ENCODE results near the gene USF2. TPM values are rescaled to one million over a fixed set of nuclear protein-coding genes. Genes with fewer than 3 reads are reported as not detected.

USF2 gene
- total and polyA plus RNA-seq, 2 of the 4 experiments (the other 2 are of a cell fraction): 21.3 to 65.6 TPM

- Histone ChIP-seq H3K9me3 (ENCODE audit: control insufficient read depth, insufficient read depth, low read length) (no peaks in the 10 kb centered on the region), H4K91ac (ENCODE audit: insufficient read depth, low read depth, low read length) (no peak overlapping the region), H3K14ac (replicated peaks; ENCODE audit: low read depth, low read length) (no peak overlapping the region), H3K18ac (ENCODE audit: low read depth, low read length) (no peak overlapping the region), H3K4me2 (ENCODE audit: low read depth, low read length) (no peak overlapping the region), H4K5ac (ENCODE audit: low read depth, low read length) (no peak overlapping the region), H3K36me3 (ENCODE audit: control insufficient read depth, insufficient read depth, low read length) (no peaks in the 10 kb centered on the region), H3K4ac (ENCODE audit: low read depth, low read length) (no peak overlapping the region), H3K9ac (ENCODE audit: low read depth, low read length) (no peak overlapping the region), H2AK5ac (ENCODE audit: low read depth, low read length) (no peak overlapping the region), H3K23ac (ENCODE audit: low read depth, low read length) (no peak overlapping the region), H2AK9ac (replicated peaks; ENCODE audit: low read depth, low read length, poor library complexity) (no peak overlapping the region), H3K56ac (ENCODE audit: extremely low read depth, insufficient read depth, low read length) (no peak overlapping the region), H2BK120ac (ENCODE audit: low read depth, low read length) (no peak overlapping the region), H2BK20ac (ENCODE audit: low read depth, low read length) (no peak overlapping the region), H3K79me1 (ENCODE audit: low read depth in 1 of 2, low read length in 2 of 2) (no peaks in the 10 kb centered on the region), H3K9me1 (ENCODE audit: insufficient read depth, low read length) (no peaks in the 10 kb centered on the region), H3K4me3 (ENCODE audit: insufficient read depth, low read depth, low read length) (no peak overlapping the region), H2BK15ac (ENCODE audit: low read depth, low read length) (no peak overlapping the region), H3K27ac (ENCODE audit: insufficient read depth, low read length) (no peak overlapping the region), H3K4me1 (ENCODE audit: control insufficient read depth, insufficient read depth, low read length) (no peaks in the 10 kb centered on the region), H4K20me1 (ENCODE audit: insufficient read depth, low read length) (no peaks in the 10 kb centered on the region), H4K8ac (ENCODE audit: low read depth in 2 of 2, low read length in 2 of 2) (no peak overlapping the region), H2BK5ac (ENCODE audit: low read depth, low read length, poor library complexity, severe bottlenecking) (no peak overlapping the region), H3K27me3 (ENCODE audit: control insufficient read depth, insufficient read depth, low read length) (no peaks in the 10 kb centered on the region), H2AFZ (replicated peaks; ENCODE audit: low read length, poor library complexity) (no peak overlapping the region)
- no CpG with 5 or more reads among the region's 1 CpG for WGBS, 2 experiments (ENCODE audit: extremely low coverage in 2 of 2, insufficient read length in 1 of 2)
- CTCF ChIA-PET: interaction anchor here (1.4 kb wide), 1 partner anchor 13 kb away, joined by 3 read pairs; no protein-coding TSS in a partner anchor
- BruUV-seq (replicated peaks): no TSS peak
- DNase-seq (no peak), ATAC-seq (ENCODE audit: low read depth) (no peak)
- intact Hi-C loops (cut with micrococcal nuclease) (no loop called here), dilution Hi-C loops (cut with HindIII; ENCODE audit: low sequenced_read_pairs, unreplicated experiment) (no loop called here), in situ Hi-C loops (cut with MboI; ENCODE audit: low sequenced_read_pairs) (no loop called here)
- POLR2A ChIA-PET (ENCODE audit: unreplicated experiment): no interaction called here
- TF ChIP-seq CEBPB (IDR thresholded peaks at IDR 0.05; ENCODE audit: low read depth, low read length) (no peak), CHD1 (IDR thresholded peaks at IDR 0.05; ENCODE audit: low read depth, low read length) (no peak)
Measured at GRCh38 chr19:35240327-35240726, 28.4 kb upstream of the USF2 start.

Data from IMR-90 (cell line).